OCI-LY7 (cell line): ENCODE data around the gene MAPK8IP3. TPM values are rescaled to one million over a fixed set of nuclear protein-coding genes. Genes with fewer than 3 reads are reported as not detected.
"Not testable (repeated sequence)": the region's sequence is repeated elsewhere in the genome, so short reads cannot be mapped to it uniquely, and the experiment has no call there.

ENCODE experiments used
- BruUV-seq: library from RNA; stranded (reverse); fragments of 400-500 nt; replicated peaks from 2 replicates; lab custom pipeline; 2021; lab: Mats Ljungman, UMichigan
- CTCF ChIA-PET: fragments of 300-600 bp; sonication (Branson Sonifier 250); formaldehyde crosslinking; loops from one replicate; lab custom pipeline; 2022; ENCODE audit warnings: antibody characterized with exemption; ENCODE audit not compliant: unreplicated experiment; lab: Charles Lee
- POLR2A ChIA-PET: fragments of 300-600 bp; sonication (Branson Sonifier 250); formaldehyde crosslinking; loops from one replicate; lab custom pipeline; 2022; ENCODE audit warnings: antibody characterized with exemption; lab: Charles Lee
- DNase-seq: peaks from one replicate; pipeline ENCODE4 v3.0.0-alpha.2; 2015; ENCODE audit warnings: low spot score
- H2AFZ ChIP-seq: fragments of 200-600 bp; sonication (generic), shearing (Covaris generic); 2 replicates; pipeline ENCODE4 v1.6.1; 2014; ENCODE audit warnings: mild to moderate bottlenecking, antibody characterized with exemption, low read length, moderate library complexity
- H3K27ac ChIP-seq: fragments of 200-600 bp; sonication (generic); 2 replicates; pipeline ENCODE4 v1.5.1; 2014; ENCODE audit warnings: mixed run types, low read depth, mild to moderate bottlenecking, moderate library complexity, low read length, inconsistent platforms; ENCODE audit not compliant: poor library complexity, severe bottlenecking
- H3K36me3 ChIP-seq: fragments of 200-600 bp; sonication (generic); 2 replicates; pipeline ENCODE4 v1.6.1; 2014; ENCODE audit warnings: mild to moderate bottlenecking, antibody characterized with exemption, low read length, moderate library complexity, mixed read lengths; ENCODE audit not compliant: insufficient read depth
- H3K4me1 ChIP-seq: fragments of 200-600 bp; sonication (generic); 2 replicates; pipeline ENCODE4 v1.5.1; 2014; ENCODE audit warnings: mild to moderate bottlenecking, low read length; ENCODE audit not compliant: insufficient read depth, poor library complexity, severe bottlenecking
- H3K4me2 ChIP-seq: fragments of 200-600 bp; sonication (generic); 2 replicates; pipeline ENCODE4 v1.6.1; 2014; ENCODE audit warnings: mild to moderate bottlenecking, low read length
- H3K4me3 ChIP-seq: fragments of 200-600 bp; sonication (generic); 2 replicates; pipeline ENCODE4 v1.5.1; 2014; ENCODE audit warnings: mild to moderate bottlenecking, low read depth, low read length; ENCODE audit not compliant: poor library complexity, severe bottlenecking
- H3K79me2 ChIP-seq: fragments of 200-600 bp; sonication (generic); 2 replicates; pipeline ENCODE4 v1.6.1; 2016; ENCODE audit warnings: low read depth, mild to moderate bottlenecking, low read length, moderate library complexity, mixed read lengths; ENCODE audit not compliant: insufficient read depth
- H3K9me2 ChIP-seq: fragments of 200-600 bp; sonication (generic); 2 replicates; pipeline ENCODE4 v1.6.1; 2016; ENCODE audit warnings: mild to moderate bottlenecking, low read length, mixed read lengths; ENCODE audit not compliant: insufficient read depth
- H3K9me3 ChIP-seq: fragments of 200-600 bp; sonication (generic); 2 replicates; pipeline ENCODE4 v1.6.1; 2014; ENCODE audit warnings: mild to moderate bottlenecking, mixed run types, low read length, mixed read lengths
- H4K20me1 ChIP-seq: fragments of 200-600 bp; sonication (generic); 2 replicates; pipeline ENCODE4 v1.6.1; 2014; ENCODE audit warnings: mild to moderate bottlenecking, antibody characterized with exemption, low read length, moderate library complexity, mixed read lengths; ENCODE audit not compliant: insufficient read depth
- EZH2phosphoT487 ChIP-seq: fragments of 200-600 bp; sonication (generic); IDR thresholded peaks from 2 replicates; pipeline ENCODE4 v1.6.1; 2018; ENCODE audit warnings: low read depth, borderline replicate concordance, mild to moderate bottlenecking, mixed run types, antibody characterized with exemption, low read length, moderate library complexity, mixed read lengths
- intact Hi-C: fragments of 100-400 bp; cut with micrococcal nuclease; formaldehyde crosslinking; loops from one replicate; pipeline ENCODE4 v1.10.0; 2022; ENCODE audit not compliant: unreplicated experiment
- total RNA-seq, 2 experiments: library from RNA; depleted of rRNA in 1 of 2; stranded (reverse); fragments of >200 nt in 1 of 2; shearing (Covaris generic) in 1 of 2; gene quantifications; 2 replicates each; pipeline ENCODE4 v1.2.3, GENCODE V29; 2014 to 2022
- TF ChIP-seq, protein P1 (sequence below): fragments of 200-600 bp; sonication (generic); conservative IDR thresholded peaks from 2 replicates; pipeline ENCODE4 v1.5.1; 2014; ENCODE audit warnings: mild to moderate bottlenecking, antibody characterized with exemption, low read length, moderate library complexity, mixed read lengths

Gene MAPK8IP3
- total RNA-seq, 2 experiments from 2014 or later, result 114 to 130 TPM

DNA sequence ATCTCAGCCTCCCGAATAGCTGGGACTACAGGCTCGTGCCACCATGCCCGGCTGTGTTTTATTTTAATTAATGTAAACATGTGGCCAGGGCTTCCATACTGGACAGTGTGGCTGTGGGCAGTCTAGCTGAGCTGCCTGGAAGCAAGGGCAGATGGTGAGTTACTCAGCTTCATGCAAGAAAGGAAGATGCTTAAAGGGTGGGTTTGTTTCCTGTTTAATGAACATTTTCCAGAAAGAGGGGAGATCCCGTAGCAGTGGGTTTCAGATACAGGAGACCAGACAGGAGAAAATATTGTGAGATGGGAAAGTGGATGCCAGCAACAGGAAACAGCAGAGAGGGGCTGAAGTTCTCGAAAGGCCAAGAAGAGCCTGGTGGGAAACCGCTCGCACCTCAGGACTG is 7.3 kb downstream of the MAPK8IP3 start:
- no peak for TF ChIP-seq EZH2phosphoT487
- TF ChIP-seq, protein P1, sequence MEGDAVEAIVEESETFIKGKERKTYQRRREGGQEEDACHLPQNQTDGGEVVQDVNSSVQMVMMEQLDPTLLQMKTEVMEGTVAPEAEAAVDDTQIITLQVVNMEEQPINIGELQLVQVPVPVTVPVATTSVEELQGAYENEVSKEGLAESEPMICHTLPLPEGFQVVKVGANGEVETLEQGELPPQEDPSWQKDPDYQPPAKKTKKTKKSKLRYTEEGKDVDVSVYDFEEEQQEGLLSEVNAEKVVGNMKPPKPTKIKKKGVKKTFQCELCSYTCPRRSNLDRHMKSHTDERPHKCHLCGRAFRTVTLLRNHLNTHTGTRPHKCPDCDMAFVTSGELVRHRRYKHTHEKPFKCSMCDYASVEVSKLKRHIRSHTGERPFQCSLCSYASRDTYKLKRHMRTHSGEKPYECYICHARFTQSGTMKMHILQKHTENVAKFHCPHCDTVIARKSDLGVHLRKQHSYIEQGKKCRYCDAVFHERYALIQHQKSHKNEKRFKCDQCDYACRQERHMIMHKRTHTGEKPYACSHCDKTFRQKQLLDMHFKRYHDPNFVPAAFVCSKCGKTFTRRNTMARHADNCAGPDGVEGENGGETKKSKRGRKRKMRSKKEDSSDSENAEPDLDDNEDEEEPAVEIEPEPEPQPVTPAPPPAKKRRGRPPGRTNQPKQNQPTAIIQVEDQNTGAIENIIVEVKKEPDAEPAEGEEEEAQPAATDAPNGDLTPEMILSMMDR, result no peak
- Histone ChIP-seq H3K79me2 (peaks cover 91% of the 10 kb centered on the region), H4K20me1 (0 out of 2 replicates have a peak, but pooled peaks cover under 1% of the 10 kb centered on the region), H3K4me1 (peaks cover 67% of the 10 kb centered on the region), H3K27ac (peak overlapping the region; percentile 88), H3K9me3 (no peaks in the 10 kb centered on the region), H3K4me3 (peak overlapping the region; percentile 64), H3K4me2 (peak overlapping the region; percentile 95), H3K9me2 (no peaks in the 10 kb centered on the region), H3K36me3 (peaks cover 17% of the 10 kb centered on the region; the same call in 1 of the 2 replicates), H2AFZ (peak overlapping the region; percentile 26; the same call in 1 of the 2 replicates)
- intact Hi-C loops, result no loop called here
- POLR2A ChIA-PET, result interaction anchor here (0.6 kb wide), 1 partner anchor 17 kb away, joined by 3 read pairs; no protein-coding TSS in a partner anchor
- TSS peak; percentile 91 for BruUV-seq
- CTCF ChIA-PET, result no interaction called here
- no peak for DNase-seq

DNA sequence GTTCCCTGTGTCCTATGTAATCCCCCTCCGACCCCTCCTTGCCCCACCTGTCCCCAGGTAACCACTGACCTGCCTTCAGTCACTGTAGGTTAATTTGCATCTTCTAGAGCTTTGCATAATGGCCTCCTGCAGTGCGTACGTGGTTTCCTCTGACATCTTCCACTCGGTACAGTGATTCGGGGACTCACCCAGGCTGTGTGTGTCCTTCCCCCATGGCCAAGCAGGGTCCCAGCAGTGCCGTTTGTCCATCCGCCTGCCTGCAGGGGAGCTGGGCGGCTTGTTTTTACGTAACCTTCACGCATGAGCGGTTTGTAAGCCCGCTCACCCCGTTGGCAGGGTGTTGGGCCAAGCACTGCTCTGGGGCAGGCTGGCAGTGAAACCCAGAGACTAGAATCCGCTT is 7.9 kb downstream of the MAPK8IP3 start:
- peak overlapping the region; percentile 64 for H3K4me3 ChIP-seq
- DNase-seq, result peak; percentile 65
- peak overlapping the region; percentile 95 for H3K4me2 ChIP-seq
- TF ChIP-seq, protein P1, result no peak
- H2AFZ ChIP-seq, result peak overlapping the region; percentile 26; the same call in 1 of the 2 replicates
- peaks cover 68% of the 10 kb centered on the region for H3K4me1 ChIP-seq
- H3K79me2 ChIP-seq, result peaks cover 91% of the 10 kb centered on the region
- H4K20me1 ChIP-seq, result no peaks in the 10 kb centered on the region
- H3K9me2 ChIP-seq, result no peaks in the 10 kb centered on the region
- H3K27ac ChIP-seq, result peak overlapping the region; percentile 88
- no TSS peak for BruUV-seq
- CTCF ChIA-PET, result no interaction called here
- intact Hi-C loops, result no loop called here
- H3K9me3 ChIP-seq, result no peaks in the 10 kb centered on the region
- POLR2A ChIA-PET, result interaction anchor here (0.6 kb wide), 1 partner anchor 16 kb away, joined by 3 read pairs; no protein-coding TSS in a partner anchor
- peaks cover 11% of the 10 kb centered on the region; the same call in 1 of the 2 replicates for H3K36me3 ChIP-seq

DNA sequence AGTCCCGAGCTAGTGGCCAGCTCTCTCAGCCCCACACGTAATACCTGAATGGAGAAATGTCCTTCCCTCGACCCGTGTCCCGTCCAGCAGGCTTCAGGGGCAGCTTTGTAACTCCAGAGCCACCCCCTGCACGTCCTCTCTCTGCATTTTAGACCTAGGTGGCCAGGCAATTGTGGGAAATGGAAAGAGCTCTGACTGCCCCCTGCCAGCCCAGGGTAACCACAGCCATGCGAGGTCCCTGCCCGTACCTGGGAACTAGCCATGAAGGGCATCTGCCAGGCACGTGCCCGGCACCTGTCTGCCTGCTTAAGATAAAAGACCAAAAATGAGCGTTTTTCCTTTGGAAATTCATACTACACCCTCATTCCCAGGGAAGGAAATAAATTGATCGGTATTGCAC is 9.2 kb downstream of the MAPK8IP3 start:
- no peak for TF ChIP-seq EZH2phosphoT487
- TF ChIP-seq, protein P1, result no peak
- Histone ChIP-seq H3K4me1 (peaks cover 74% of the 10 kb centered on the region), H4K20me1 (no peaks in the 10 kb centered on the region), H3K9me3 (no peaks in the 10 kb centered on the region), H3K79me2 (peaks cover 82% of the 10 kb centered on the region), H2AFZ (no peak overlapping the region), H3K4me3 (no peak overlapping the region), H3K9me2 (no peaks in the 10 kb centered on the region), H3K27ac (no peak overlapping the region), H3K4me2 (no peak overlapping the region), H3K36me3 (peaks cover 11% of the 10 kb centered on the region; the same call in 1 of the 2 replicates)
- POLR2A ChIA-PET, result no interaction called here
- no peak for DNase-seq
- intact Hi-C loops, result no loop called here
- no TSS peak for BruUV-seq
- CTCF ChIA-PET, result no interaction called here

DNA sequence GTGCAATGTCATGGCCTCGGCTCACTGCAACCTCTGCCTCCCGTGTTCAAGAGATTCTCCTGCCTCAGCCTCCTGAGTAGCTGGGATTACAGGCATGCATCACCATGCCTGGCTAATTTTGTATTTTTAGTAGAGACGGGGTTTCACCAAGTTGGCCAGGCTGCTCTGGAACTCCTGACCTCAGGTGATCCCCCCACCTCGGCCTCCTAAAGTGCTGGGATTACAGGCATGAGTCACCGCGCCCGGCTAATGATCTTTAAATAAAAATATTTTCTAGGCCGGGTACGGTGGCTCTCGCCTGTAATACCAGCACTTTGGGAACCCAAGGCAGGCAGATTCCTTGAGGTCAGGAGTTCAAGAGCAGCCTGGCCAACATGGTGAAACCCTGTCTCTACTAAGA is 12.2 kb downstream of the MAPK8IP3 start:
- H3K9me3 ChIP-seq, H2AFZ ChIP-seq, H3K4me3 ChIP-seq, H3K9me2 ChIP-seq, intact Hi-C loops, H4K20me1 ChIP-seq, H3K4me2 ChIP-seq, DNase-seq, CTCF ChIA-PET, BruUV-seq, H3K27ac ChIP-seq: not testable (repeated sequence)
- peaks cover 15% of the 10 kb centered on the region; the same call in 1 of the 2 replicates for H3K36me3 ChIP-seq
- POLR2A ChIA-PET, result interaction anchor here (0.7 kb wide), 1 partner anchor 40 kb away, joined by 3 read pairs; the partner anchor contains the start of gene JPT2
- peaks cover 62% of the 10 kb centered on the region for H3K79me2 ChIP-seq
- H3K4me1 ChIP-seq, result peaks cover 46% of the 10 kb centered on the region
